Ramos (cell line): ENCODE measurements around the gene CCDC146.

Source experiments
- in situ Hi-C: fragments of 300-500 bp; cut with MboI; formaldehyde crosslinking; loops from one replicate; pipeline ENCODE4 v1.14.3; 2022; ENCODE audit warnings: low sequenced_read_pairs; ENCODE audit not compliant: unreplicated experiment

The CCDC146 gene

GRCh38 chr7:77239471-77239870 lies 117.1 kb downstream of the CCDC146 start:
- in situ Hi-C loops, result no loop called here

- in situ Hi-C loops, result no loop called here
Measured at GRCh38 chr7:77242068-77242467, 119.7 kb downstream of the CCDC146 start.

GRCh38 chr7:77242554-77242953 lies 120.1 kb downstream of the CCDC146 start:
- in situ Hi-C loops, result no loop called here

- in situ Hi-C loops, result no loop called here
Measured at GRCh38 chr7:77244222-77244934, 122.0 kb downstream of the CCDC146 start.

GRCh38 chr7:77245015-77245755 lies 122.8 kb downstream of the CCDC146 start:
- in situ Hi-C loops, result no loop called here

- in situ Hi-C loops, result no loop called here
Measured at GRCh38 chr7:77246026-77246640, 123.7 kb downstream of the CCDC146 start.

GRCh38 chr7:77247206-77247850 lies 124.9 kb downstream of the CCDC146 start:
- in situ Hi-C loops, result no loop called here

GRCh38 chr7:77248154-77248553 lies 125.7 kb downstream of the CCDC146 start:
- in situ Hi-C loops, result no loop called here

- in situ Hi-C loops, result no loop called here
Measured at GRCh38 chr7:77252506-77252905, 130.1 kb downstream of the CCDC146 start.

- in situ Hi-C loops, result no loop called here
Measured at GRCh38 chr7:77253151-77253550, 130.7 kb downstream of the CCDC146 start.

GRCh38 chr7:77254429-77254828 lies 132.0 kb downstream of the CCDC146 start:
- in situ Hi-C loops, result no loop called here

- in situ Hi-C loops, result no loop called here
Measured at GRCh38 chr7:77254915-77255314, 132.5 kb downstream of the CCDC146 start.

GRCh38 chr7:77258014-77258413 lies 135.6 kb downstream of the CCDC146 start:
- in situ Hi-C loops, result no loop called here

GRCh38 chr7:77258593-77258992 lies 136.2 kb downstream of the CCDC146 start:
- in situ Hi-C loops, result no loop called here

- in situ Hi-C loops, result no loop called here
Measured at GRCh38 chr7:77262316-77262715, 139.9 kb downstream of the CCDC146 start.

- in situ Hi-C loops, result no loop called here
Measured at GRCh38 chr7:77265666-77266065, 143.3 kb downstream of the CCDC146 start.

GRCh38 chr7:77266291-77266794 lies 143.9 kb downstream of the CCDC146 start:
- in situ Hi-C loops, result no loop called here

- in situ Hi-C loops, result no loop called here
Measured at GRCh38 chr7:77269360-77270093, 147.1 kb downstream of the CCDC146 start.

GRCh38 chr7:77270094-77270480 lies 147.7 kb downstream of the CCDC146 start:
- in situ Hi-C loops, result no loop called here

GRCh38 chr7:77271766-77272165 lies 149.4 kb downstream of the CCDC146 start:
- in situ Hi-C loops, result no loop called here
